NCI-H1930 (cell line): ENCODE measurements around the gene ATP2A1.
A peak's percentile ranks its signal among the peaks of the same experiment; 100 is the strongest.

ENCODE experiments used
- DNase-seq, 2 experiments: peaks; one replicate each; lab custom pipeline; 2025; lab: John Stamatoyannopoulos, UW

Gene ATP2A1

DNA sequence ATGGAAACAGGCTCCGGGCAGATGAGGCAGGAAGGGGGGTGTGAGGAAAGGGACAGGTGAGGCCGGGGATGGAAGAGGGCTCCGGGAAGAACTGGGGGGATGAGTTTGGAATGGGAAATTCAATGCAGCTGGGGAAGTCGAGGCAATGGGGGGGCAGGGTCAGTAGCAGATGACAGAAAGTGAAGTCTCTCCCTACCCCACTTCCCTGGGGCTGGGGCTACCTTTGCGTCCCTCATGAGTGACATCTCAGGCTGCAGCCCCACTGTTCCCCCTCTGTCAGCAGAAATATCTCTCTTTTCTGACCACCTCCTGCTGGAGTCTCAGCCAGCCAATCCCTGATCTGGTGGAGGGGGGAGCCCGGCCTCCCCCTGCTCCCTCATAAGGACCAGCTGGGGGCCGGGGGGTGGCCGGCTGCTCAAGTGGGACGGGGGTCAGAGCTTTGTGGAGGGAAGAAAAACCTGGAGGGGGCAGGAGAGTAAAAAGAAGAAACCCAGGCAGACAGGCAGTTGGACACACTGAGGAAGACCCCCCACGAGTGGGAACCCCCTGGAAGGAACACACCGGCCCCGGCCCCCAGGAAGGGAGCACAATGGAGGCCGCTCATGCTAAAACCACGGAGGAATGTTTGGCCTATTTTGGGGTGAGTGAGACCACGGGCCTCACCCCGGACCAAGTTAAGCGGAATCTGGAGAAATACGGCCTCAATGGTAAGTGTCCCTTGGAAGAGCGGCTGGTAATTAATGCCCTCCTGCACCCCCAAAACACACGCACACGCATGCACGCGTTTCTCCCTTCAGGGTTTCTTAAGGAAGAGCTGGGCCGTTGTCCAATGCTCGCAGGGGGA, at the start of gene ATP2A1:
ATP2A1 (plus strand) TSS at position 406 of the 844 bp plus-strand sequence; CDS start at position 590, 184 bp downstream.
- DNase-seq, result no peak

DNA sequence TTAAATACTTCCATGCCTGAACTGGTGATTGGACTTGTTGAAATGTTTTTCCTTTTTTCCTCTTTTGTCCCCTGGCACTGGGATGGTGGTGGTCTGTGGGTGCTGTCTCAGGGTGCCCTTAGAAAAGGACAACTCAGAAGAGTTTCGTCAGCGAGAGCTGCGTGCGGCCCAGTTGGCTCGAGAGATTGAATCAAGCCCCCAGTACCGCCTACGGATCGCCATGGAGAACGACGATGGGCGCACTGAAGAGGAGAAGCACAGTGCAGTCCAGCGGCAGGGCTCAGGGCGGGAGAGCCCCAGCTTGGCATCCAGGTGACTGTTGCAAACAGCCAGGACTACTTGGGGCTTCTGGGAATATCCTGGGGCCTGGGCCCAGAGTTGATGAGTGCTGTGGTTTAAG, 48.5 kb upstream of the ATP2A1 start:
- DNase-seq, result no peak

DNA sequence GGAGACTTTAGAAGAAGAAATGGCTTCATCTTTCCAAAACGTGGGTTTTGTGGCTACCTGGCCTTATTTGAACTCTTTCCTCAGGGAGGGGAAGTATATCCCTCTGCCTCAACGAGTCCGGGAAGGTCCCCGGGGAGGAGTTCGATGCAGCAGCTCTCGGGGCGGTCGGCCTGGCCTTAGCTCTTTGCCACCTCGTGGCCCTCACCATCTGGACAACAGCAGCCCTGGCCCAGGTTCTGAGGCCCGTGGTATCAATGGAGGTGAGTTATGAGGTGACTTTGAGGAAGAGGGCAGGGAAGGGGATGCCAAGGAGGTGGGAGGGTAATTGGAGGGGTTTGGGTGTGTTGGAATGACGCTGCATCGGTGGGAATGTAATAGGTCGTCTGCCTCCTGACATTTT, 47.8 kb upstream of the ATP2A1 start:
- no peak for DNase-seq

DNA sequence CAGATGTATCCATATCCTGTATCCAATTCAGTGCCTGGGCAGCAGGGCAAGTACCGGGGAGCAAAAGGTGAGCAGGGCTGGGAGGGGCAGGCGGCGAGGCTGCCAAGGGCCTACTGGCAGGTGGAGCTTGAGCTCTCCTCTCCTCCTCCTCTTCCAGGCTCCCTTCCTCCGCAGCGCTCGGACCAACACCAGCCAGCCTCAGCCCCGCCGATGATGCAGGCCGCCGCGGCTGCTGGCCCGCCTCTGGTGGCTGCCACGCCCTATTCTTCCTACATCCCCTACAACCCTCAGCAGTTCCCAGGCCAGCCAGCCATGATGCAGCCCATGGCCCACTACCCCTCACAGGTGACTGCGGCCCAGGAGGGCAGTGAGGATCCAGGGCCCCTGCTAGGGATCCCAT, 43.9 kb upstream of the ATP2A1 start:
- no peak for DNase-seq

DNA sequence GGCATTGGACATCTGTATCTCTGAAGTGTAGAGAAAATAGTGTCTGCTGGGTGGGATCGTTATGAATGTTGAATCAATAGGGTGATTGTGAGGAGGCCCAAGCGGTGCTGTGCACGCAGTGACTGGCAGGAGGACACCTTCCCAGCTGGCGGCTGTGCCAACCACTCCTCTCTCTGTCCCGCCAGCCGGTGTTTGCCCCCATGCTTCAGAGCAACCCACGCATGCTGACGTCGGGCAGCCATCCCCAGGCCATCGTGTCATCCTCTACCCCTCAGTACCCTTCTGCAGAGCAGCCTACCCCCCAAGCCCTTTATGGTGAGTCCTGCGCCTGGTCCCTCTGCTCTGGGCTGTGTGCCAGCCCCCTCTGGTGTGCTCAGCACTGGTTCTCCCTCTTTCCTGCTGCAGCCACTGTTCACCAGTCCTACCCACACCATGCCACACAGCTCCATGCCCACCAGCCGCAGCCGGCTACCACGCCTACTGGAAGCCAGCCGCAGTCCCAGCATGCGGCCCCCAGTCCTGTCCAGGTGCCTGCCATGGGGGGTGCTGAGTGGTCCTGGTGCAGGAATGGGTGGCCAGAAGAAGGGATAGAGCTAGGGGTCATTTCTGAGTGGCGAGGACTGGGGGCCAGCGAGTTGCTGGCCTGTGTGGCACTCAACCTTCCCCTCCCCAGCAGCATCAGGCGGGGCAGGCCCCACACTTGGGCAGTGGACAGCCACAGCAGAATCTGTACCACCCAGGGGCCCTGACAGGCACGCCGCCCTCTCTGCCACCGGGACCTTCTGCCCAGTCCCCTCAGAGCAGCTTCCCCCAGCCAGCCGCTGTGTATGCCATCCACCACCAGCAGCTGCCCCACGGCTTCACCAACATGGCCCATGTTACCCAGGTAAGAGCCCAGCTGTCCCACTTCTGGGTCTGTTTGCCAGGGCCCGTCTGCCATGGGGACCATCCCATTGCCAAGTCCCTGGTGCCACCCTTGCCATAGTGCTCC, 43.1 kb upstream of the ATP2A1 start:
- no peak for DNase-seq

DNA sequence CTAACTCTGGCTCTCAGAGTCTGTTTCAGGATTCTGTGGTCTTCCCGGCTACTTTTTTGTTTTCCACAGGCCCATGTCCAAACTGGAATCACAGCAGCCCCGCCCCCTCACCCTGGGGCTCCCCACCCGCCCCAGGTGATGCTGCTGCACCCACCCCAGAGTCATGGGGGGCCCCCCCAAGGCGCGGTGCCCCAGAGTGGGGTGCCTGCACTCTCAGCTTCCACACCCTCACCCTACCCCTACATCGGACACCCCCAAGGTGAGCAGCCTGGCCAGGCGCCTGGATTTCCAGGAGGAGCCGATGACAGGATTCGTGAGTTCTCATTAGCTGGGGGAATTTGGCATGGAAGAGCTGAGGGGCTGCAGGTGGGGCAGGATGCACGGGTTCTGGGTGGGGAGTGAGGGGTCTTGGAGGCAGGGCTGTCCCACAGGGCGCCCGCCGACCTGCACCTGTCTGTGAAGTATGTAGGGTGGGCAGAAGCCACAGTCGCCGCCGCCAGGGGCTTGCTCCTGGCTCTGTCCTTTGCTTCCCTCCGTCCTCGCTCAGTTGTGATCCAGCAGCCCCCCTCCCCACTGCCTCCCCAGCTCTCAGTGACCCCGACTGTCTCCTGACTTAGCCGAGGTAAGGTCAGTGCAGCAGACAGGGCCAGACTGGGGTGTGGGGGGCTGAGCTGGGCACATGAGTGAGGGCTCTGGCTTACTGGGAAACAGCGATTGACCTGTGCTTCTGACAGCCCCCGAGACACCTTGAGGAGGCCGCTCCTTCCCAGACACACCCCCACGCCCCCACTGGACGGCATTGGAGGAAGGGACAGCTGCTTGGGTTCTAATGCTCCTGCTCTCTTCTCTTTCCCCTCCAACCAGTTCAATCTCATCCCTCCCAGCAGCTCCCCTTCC, 42.2 kb upstream of the ATP2A1 start:
- DNase-seq, result no peak

DNA sequence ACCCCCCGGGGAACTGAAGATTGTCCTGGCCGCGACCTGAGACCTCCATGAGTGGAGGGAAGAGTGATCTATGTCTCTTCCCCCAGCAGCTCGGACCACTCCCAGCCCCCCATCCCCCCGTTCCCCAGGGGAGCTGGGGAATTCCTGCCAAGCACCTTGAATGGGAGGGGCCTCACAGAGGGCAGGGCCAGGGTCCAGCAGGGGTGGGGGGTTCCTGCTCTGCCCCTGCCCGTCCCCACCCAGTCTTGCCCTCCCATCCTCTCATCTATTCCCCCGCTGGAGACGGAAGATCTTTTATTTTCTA, 41.6 kb upstream of the ATP2A1 start:
- DNase-seq, result no peak

DNA sequence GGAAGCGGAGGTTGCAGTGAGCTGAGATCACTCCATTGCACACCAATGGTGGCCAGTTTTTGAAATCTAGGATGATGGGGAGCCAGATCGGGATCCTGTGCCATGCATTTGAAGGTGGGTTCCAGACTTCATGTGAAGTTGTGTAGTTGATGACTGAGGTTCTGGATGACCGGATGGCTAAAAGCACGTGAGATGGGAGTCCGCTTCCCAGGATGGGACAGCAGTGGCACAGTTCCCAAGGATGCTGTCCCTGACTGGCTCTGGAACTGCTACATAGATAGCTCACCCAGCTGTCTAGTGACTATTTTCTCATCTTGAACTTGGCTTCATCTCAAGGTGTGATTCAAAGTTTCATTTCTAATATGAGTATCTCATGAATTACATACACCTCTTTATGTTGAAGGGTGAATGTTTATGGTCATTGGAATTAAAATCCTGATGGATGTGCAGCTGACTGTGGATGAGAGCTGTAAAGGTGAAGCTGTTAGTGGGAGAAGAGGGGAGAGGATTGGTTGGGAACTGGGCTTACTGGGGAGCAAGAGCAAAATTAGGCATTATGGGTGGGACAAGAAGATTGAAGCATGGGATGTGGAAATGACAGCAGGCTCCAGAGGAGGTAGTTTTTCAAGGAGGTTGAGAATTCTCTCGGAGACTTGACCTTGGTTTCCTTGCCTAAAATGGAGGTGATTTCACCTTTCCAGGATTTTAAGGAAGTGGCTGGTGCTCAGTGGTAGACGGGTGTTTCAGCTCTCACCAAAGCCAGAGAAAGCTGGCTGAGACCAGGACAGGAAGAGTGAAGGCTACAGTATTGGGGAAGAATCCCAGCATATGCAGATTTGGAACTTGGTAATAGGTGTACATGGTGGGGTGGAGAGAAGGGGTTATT, 40.4 kb upstream of the ATP2A1 start:
- no peak for DNase-seq

DNA sequence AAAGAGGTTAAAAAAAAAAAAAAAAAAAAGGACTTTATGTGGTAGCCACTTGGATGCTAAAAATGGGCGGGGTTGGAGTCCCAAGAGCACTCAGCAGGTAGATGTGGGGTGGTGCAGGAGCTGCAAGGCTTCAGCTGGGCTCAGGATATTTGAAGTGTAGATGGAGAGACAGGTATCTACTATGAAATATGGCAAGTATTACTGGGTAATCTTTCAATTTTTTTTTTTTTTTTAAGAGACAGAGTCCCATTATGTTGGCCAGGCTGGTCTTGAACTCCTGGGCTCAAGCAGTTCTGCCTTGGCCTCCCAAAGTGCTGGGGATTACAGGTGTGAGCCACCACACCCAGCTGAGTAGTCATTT, 39.8 kb upstream of the ATP2A1 start:
- DNase-seq, result no peak

DNA sequence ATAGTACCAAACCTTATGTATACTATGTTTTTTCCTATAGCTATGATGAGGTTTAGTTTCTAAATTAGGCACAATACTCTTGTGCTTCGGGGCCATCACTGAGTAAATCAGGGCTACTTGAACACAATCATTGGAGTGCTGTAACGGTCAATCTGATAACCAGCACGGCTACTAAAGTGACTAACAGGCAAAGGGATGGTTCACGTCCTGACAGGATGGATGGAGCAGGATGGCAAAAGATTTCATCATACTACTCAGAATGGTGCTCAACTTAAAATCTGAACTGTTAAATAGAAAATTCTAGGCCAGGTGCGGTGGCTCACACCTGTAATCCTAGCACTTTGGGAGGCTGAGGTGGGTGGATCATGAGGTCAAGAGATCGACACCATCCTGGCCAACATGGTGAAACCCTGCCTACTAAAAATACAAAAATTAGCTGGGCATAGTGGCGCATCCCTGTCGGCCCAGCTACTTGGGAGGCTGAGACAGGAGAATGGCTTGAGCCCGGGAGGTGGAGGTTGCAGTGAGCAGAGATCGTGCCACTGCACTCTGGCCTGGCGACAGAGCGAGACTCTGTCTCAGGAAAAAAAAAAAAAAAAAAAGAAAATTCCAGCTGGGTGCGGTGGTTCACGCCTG, 39.2 kb upstream of the ATP2A1 start:
- no peak for DNase-seq

DNA sequence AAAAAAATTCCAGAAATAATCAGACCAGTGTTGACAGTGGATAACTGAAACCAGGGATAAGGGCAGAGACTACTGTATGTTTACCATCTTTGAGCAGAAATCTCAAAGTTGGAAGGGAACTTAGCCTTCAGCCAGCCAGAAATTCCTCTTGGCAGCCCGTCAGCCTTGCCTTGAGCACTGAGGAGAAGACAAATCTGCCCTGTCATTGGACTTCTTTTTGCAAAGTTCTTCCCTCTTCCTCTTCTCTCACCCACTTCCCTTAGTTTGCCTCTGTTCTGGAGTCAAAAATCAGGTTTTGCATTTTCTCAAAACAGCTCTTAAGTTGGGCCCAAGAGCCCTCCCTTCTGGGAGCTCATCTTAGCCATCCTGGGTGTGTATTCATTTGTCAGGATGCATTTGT, 38.4 kb upstream of the ATP2A1 start:
- DNase-seq, result no peak

DNA sequence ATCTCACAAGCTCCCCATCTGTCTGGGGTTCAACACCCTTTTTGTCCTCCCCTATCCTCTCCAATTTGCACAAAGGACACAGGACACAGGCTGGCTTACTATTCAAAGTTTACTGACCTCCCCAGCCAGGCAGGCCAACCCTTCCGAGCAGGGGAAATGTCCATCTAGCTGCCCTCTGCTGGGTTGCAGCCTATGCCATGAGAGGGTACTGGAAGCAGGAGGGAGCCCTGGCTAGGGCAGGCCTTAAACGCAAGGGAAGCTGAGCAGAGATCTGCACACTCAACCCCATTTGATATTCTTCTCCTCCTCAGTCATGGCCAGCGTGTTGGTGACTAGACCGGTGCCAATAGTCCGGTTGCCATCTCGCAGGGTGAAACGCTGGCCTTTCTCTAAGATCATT, 35.6 kb upstream of the ATP2A1 start:
- no peak for DNase-seq

DNA sequence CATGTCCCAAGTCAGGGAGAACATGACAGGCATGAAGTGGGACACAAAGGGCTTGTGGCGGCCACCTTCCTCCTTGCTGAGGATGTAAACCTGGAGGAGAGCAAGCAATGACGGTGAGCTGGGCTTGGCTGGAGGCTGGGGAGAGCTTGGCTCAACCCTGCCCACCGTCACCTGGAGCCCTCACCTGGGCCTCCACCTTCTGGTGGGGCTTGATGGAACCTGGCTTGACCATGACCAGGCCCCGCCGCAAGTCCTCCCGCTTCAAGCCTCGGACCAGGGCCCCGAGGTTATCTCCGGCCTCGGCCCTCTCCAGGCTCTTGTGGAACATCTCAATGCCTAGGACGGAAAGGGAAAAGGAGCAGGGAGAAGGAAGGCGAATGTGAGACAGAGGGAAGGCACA, 34.5 kb upstream of the ATP2A1 start:
- DNase-seq, result no peak

DNA sequence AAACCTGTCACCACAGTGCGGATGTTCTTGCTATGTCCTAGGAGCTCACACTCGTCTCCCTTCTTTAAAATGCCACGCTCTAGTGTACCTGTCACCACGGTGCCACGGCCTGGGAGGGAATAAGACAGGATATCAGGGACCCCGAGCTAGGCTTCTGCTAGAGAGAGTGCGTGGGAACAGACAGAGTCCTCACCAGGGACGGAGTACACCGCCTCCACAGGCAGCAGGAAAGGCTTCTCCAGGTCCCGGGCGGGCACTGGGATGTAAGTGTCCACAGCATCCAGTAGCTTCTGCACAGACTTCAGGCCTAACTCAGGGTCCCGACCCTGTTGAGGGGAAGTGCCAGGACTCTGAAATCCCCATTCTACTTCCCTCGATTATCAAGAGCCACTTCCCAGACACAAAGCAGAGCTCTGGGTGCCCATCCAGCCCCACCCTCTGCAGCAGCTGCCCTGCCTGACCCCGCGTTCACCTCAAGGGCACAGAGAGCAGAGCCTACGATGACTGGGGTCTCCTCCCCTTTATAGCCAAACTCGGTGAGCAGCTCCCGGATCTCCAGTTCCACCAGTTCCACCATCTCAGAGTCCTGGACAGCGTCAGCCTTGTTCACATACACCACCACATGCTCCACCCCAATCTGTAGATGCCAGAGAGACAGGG, 33.9 kb upstream of the ATP2A1 start:
- no peak for DNase-seq

DNA sequence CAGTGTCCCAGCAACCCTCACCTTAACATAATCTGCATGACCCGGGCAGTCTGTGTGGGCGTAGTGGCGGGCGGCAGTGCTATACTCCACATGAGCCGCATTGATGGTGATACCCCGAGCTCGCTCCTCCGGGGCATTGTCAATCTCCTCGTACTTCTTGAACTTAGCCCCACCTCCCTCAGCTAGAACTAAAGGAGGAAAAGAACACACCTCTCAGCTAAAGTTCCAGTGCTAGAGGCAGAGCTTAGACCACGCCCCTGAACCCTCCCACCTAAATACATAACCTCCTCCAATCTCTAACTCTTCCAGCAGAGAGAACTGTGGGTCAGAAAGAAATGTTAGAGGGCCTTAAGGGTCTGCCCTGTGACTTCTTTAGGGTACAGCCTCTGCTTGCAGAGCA, 33.0 kb upstream of the ATP2A1 start:
- DNase-seq, result no peak

DNA sequence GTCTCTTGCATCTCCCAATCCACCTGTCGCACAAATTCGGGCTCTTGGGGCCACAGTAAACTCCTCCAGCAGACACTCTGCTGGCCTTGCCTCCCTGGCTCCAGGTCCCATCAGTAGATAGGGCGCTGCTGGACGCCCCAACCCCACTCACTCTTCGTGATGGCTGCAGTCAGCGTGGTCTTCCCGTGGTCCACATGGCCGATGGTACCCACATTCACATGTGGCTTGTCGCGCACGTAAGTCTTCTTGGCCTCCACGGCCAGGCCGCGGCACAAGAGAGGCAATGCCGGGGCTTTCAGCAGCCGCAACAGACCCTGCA, 32.6 kb upstream of the ATP2A1 start:
- no peak for DNase-seq

DNA sequence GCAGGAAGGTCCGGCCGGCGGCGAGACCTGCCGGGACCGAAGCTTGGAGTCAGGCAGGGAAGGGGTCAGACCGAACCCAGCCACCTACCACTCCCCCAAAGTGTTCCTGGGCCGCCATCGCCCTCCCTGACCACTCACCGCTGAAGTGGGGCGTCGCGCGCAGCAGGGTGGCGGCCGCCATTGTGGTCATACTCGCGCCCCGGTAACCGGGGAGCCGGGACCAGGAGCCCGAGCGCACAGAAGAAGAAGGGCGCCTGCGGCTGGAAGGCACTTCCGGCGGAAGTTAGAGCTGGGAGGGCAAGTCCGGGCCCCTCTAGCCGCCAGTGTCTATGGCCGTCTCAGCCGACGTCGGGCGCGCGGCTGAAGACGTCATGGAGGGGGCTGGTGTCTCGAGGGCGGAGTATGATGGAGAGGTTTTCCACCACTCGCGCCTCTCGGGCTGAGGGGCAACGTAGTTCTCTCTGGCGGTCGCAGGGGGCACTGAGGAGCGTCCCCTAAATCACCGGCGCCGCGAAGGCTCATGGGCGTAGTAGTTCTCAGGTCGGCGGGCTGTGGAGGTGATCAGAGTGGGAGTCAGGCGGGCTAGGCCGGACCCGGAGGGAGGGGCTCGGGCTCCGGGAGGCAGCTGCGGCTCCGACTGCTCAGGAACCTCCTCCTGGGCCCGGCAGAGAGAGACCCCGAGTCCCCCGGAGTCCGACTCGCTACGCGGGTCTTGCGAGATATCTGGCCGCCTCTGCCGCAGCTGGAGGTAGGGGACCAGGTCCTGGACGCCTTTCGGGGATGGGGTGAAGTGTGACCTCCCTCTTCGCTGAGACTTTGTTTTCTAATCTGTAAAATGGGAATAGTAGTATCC, 32.0 kb upstream of the ATP2A1 start, which contains the start of gene TUFM:
TUFM (minus strand) TSS at position 269 of the 853 bp plus-strand sequence; CDS start at position 190, 79 bp downstream.
- DNase-seq, result peak; percentile 99

DNA sequence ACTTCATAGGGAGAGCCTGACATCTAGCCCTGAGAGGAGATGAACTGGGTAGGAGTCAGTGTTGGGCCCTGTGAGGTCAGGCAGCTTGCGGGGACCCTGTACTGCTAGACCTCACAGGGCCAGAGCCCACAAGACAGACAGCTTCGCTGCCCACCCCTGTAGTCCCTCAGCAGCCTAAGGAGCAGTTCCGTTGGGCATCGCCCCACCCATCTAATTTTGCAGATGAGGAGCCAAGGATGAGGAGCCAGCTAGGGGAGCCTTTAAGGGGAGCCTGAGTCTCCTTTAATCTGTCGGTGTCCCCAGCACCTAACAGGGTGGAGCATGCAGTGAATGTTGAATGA, 31.4 kb upstream of the ATP2A1 start:
- no peak for DNase-seq

DNA sequence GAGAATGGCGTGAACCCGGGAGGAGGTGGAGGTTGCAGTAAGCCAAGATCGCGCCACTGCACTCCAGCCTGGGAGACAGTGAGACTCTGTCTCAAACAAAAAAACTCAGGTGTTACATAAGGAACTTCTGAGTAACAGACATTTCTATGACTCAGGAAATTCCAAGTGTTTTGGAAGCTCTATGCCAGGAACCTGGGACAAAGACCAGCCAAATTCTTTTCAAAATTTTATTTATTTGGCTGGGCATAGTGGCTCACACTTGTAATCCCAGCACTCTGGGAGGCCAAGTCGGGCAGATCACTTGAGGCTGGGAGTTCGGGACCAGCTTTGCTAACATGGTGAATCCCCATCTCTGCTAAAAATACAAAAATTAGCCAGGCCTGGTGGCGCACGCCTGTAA, 19.9 kb upstream of the ATP2A1 start:
- no peak for DNase-seq
